B cell (primary cell): ENCODE results near the gene DSTYK.

Experiments used
- EZH2 ChIP-seq: IDR thresholded peaks from 2 replicates; pipeline ENCODE4 v1.6.1; 2012; ENCODE audit warnings: borderline replicate concordance, low read depth, mild to moderate bottlenecking, moderate library complexity, low read length; ENCODE audit not compliant: insufficient read depth, poor library complexity, severe bottlenecking
- TF ChIP-seq, protein P1 (sequence below): fragments of 200-600 bp; IDR thresholded peaks from one replicate; pipeline ENCODE4 v1.8.0; 2022; ENCODE audit warnings: antibody characterized with exemption, mild to moderate bottlenecking

GRCh38 chr1:205241366-205242030 is 30.0 kb upstream of the DSTYK start:
- TF ChIP-seq, protein P1, sequence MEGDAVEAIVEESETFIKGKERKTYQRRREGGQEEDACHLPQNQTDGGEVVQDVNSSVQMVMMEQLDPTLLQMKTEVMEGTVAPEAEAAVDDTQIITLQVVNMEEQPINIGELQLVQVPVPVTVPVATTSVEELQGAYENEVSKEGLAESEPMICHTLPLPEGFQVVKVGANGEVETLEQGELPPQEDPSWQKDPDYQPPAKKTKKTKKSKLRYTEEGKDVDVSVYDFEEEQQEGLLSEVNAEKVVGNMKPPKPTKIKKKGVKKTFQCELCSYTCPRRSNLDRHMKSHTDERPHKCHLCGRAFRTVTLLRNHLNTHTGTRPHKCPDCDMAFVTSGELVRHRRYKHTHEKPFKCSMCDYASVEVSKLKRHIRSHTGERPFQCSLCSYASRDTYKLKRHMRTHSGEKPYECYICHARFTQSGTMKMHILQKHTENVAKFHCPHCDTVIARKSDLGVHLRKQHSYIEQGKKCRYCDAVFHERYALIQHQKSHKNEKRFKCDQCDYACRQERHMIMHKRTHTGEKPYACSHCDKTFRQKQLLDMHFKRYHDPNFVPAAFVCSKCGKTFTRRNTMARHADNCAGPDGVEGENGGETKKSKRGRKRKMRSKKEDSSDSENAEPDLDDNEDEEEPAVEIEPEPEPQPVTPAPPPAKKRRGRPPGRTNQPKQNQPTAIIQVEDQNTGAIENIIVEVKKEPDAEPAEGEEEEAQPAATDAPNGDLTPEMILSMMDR: no peak
- TF ChIP-seq EZH2: no peak
